Muscle layer of colon (tissue), 2 donors: ENCODE measurements around the gene CD300LB.

Source experiments
- H3K27ac ChIP-seq: one replicate; pipeline ENCODE4 v1.7.0; 2013; ENCODE audit warnings: low read depth, mild to moderate bottlenecking, low read length, moderate library complexity
- H3K27me3 ChIP-seq, 2 donors: one replicate each; pipeline ENCODE4 v1.7.0; 2013; ENCODE audit warnings: low read length in 2 of 2, mild to moderate bottlenecking in 2 of 2; ENCODE audit not compliant: insufficient read depth in 2 of 2, control insufficient read depth in 1 of 2
- H3K36me3 ChIP-seq: one replicate; pipeline ENCODE4 v1.7.0; 2013; ENCODE audit warnings: mild to moderate bottlenecking, low read length; ENCODE audit not compliant: insufficient read depth
- H3K4me1 ChIP-seq: one replicate; pipeline ENCODE4 v1.7.0; 2013; ENCODE audit warnings: mild to moderate bottlenecking, low read length; ENCODE audit not compliant: insufficient read depth
- H3K4me3 ChIP-seq, 2 donors: one replicate each; pipeline ENCODE4 v1.7.0; 2013; ENCODE audit warnings: low read length in 2 of 2, low read depth in 1 of 2, mild to moderate bottlenecking in 1 of 2, moderate library complexity in 1 of 2
- H3K9ac ChIP-seq: one replicate; pipeline ENCODE4 v1.7.0; 2013; ENCODE audit warnings: low read length
- H3K9me3 ChIP-seq: one replicate; pipeline ENCODE4 v1.7.0; 2013; ENCODE audit warnings: mild to moderate bottlenecking, low read length
- donor health status: abdominal sarcoma.
- donor health status: Adenocarcinoma of cecum.

CD300LB gene

GRCh38 chr17:74547264-74547663, 16.0 kb upstream of the CD300LB start:
- no peaks in the 10 kb centered on the region for H3K27me3 ChIP-seq
- no peak overlapping the region for H3K9ac ChIP-seq
- no peak overlapping the region for H3K4me3 ChIP-seq
- H3K27ac ChIP-seq: no peak overlapping the region
- no peaks in the 10 kb centered on the region for H3K4me1 ChIP-seq
- no peaks in the 10 kb centered on the region for H3K9me3 ChIP-seq
- no peaks in the 10 kb centered on the region for H3K36me3 ChIP-seq

- Histone ChIP-seq H3K4me1 (no peaks in the 10 kb centered on the region), H3K36me3 (no peaks in the 10 kb centered on the region), H3K27me3 (no peaks in the 10 kb centered on the region), H3K9ac (no peak overlapping the region), H3K27ac (no peak overlapping the region), H3K9me3 (no peaks in the 10 kb centered on the region), H3K4me3 (no peak overlapping the region)
These were observed 15.3 kb upstream of the CD300LB start for GRCh38 chr17:74546586-74546985.

- no peaks in the 10 kb centered on the region for H3K27me3 ChIP-seq
- no peaks in the 10 kb centered on the region for H3K36me3 ChIP-seq
- no peak within 1 kb of the TSS for H3K9ac ChIP-seq
- no peaks in the 10 kb centered on the region for H3K9me3 ChIP-seq
- H3K4me3 ChIP-seq: no peak within 1 kb of the TSS
- no peak within 1 kb of the TSS for H3K27ac ChIP-seq
- no peaks in the 10 kb centered on the region for H3K4me1 ChIP-seq
These were observed 14.6 kb upstream of the CD300LB start, which contains the start of gene CD300C for GRCh38 chr17:74545843-74546230. Gene CD300C, minus strand, starts transcription at chr17:74546115. Its CDS starts 333 bp downstream, at chr17:74545782.

GRCh38 chr17:74544991-74545842, 13.9 kb upstream of the CD300LB start:
- Histone ChIP-seq H3K9ac (no peak overlapping the region), H3K9me3 (no peaks in the 10 kb centered on the region), H3K4me1 (no peaks in the 10 kb centered on the region), H3K27ac (no peak overlapping the region), H3K27me3 (no peaks in the 10 kb centered on the region), H3K4me3 (no peak overlapping the region), H3K36me3 (no peaks in the 10 kb centered on the region)

- no peaks in the 10 kb centered on the region for H3K27me3 ChIP-seq
- no peaks in the 10 kb centered on the region for H3K4me1 ChIP-seq
- no peaks in the 10 kb centered on the region for H3K36me3 ChIP-seq
- no peak overlapping the region for H3K9ac ChIP-seq
- H3K9me3 ChIP-seq: no peaks in the 10 kb centered on the region
- H3K27ac ChIP-seq: no peak overlapping the region
- no peak overlapping the region for H3K4me3 ChIP-seq
These were observed 12.9 kb upstream of the CD300LB start for GRCh38 chr17:74543891-74544760.

GRCh38 chr17:74543406-74543805, 12.1 kb upstream of the CD300LB start:
- Histone ChIP-seq H3K9ac (no peak overlapping the region), H3K36me3 (no peaks in the 10 kb centered on the region), H3K4me1 (no peaks in the 10 kb centered on the region), H3K9me3 (no peaks in the 10 kb centered on the region), H3K27ac (no peak overlapping the region), H3K4me3 (no peak overlapping the region), H3K27me3 (no peaks in the 10 kb centered on the region)

- H3K27me3 ChIP-seq: no peaks in the 10 kb centered on the region
- H3K9ac ChIP-seq: no peak overlapping the region
- H3K9me3 ChIP-seq: no peaks in the 10 kb centered on the region
- no peaks in the 10 kb centered on the region for H3K36me3 ChIP-seq
- no peaks in the 10 kb centered on the region for H3K4me1 ChIP-seq
- H3K4me3 ChIP-seq: no peak overlapping the region
- H3K27ac ChIP-seq: no peak overlapping the region
These were observed 11.6 kb upstream of the CD300LB start for GRCh38 chr17:74542727-74543383.

- Histone ChIP-seq H3K9me3 (no peaks in the 10 kb centered on the region), H3K36me3 (no peaks in the 10 kb centered on the region), H3K4me1 (no peaks in the 10 kb centered on the region), H3K9ac (no peak overlapping the region), H3K27me3 (no peaks in the 10 kb centered on the region), H3K4me3 (no peak overlapping the region), H3K27ac (no peak overlapping the region)
These were observed 10.9 kb upstream of the CD300LB start for GRCh38 chr17:74542166-74542565.

GRCh38 chr17:74541176-74542111, 10.2 kb upstream of the CD300LB start:
- Histone ChIP-seq H3K4me3 (no peak overlapping the region), H3K27me3 (no peaks in the 10 kb centered on the region), H3K9ac (no peak overlapping the region), H3K36me3 (no peaks in the 10 kb centered on the region), H3K4me1 (no peaks in the 10 kb centered on the region), H3K9me3 (no peaks in the 10 kb centered on the region), H3K27ac (no peak overlapping the region)

GRCh38 chr17:74539281-74539820, 8.1 kb upstream of the CD300LB start:
- Histone ChIP-seq H3K9ac (no peak overlapping the region), H3K9me3 (no peaks in the 10 kb centered on the region), H3K27ac (no peak overlapping the region), H3K4me1 (no peaks in the 10 kb centered on the region), H3K4me3 (no peak overlapping the region), H3K27me3 (no peaks in the 10 kb centered on the region), H3K36me3 (no peaks in the 10 kb centered on the region)
